ENCODE data around the gene LNX1.

- TF ChIP-seq, protein P1, sequence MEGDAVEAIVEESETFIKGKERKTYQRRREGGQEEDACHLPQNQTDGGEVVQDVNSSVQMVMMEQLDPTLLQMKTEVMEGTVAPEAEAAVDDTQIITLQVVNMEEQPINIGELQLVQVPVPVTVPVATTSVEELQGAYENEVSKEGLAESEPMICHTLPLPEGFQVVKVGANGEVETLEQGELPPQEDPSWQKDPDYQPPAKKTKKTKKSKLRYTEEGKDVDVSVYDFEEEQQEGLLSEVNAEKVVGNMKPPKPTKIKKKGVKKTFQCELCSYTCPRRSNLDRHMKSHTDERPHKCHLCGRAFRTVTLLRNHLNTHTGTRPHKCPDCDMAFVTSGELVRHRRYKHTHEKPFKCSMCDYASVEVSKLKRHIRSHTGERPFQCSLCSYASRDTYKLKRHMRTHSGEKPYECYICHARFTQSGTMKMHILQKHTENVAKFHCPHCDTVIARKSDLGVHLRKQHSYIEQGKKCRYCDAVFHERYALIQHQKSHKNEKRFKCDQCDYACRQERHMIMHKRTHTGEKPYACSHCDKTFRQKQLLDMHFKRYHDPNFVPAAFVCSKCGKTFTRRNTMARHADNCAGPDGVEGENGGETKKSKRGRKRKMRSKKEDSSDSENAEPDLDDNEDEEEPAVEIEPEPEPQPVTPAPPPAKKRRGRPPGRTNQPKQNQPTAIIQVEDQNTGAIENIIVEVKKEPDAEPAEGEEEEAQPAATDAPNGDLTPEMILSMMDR (conservative IDR thresholded peaks at IDR 0.05), result no peak
- TF ChIP-seq ZFX (IDR thresholded peaks at IDR 0.05), result no peak
Observed at GRCh38 chr4:53453385-53453784, 137.9 kb downstream of the LNX1 start.

All from C4-2B (cell line).